Right cardiac atrium (tissue), 5 donors: ENCODE measurements around the gene ANGPTL8. TPM values are rescaled to one million over a fixed set of nuclear protein-coding genes. Genes with fewer than 3 reads are reported as not detected.
A peak's percentile ranks its signal among the peaks of the same experiment; 100 is the strongest.

Source experiments
- ATAC-seq, 2 donors: fragments of 200-7000 bp; cut with Tn5 transposase; one replicate each; pipeline versions ENCODE4 v1.8.0 to v1.9.1; 2020; ENCODE audit warnings: moderate library complexity in 2 of 2, mild to moderate bottlenecking in 1 of 2
- DNase-seq, 3 donors: peaks; one replicate each; pipeline ENCODE4 v3.0.0-alpha.2; 2020
- H3K27ac ChIP-seq: one replicate; pipeline ENCODE4 v1.5.1; 2013; ENCODE audit warnings: mild to moderate bottlenecking, low read length, control low read depth, moderate library complexity
- H3K27me3 ChIP-seq: one replicate; pipeline ENCODE4 v1.6.1; 2013; ENCODE audit not compliant: control insufficient read depth, insufficient read depth
- H3K4me1 ChIP-seq: one replicate; pipeline ENCODE4 v1.6.1; 2013; ENCODE audit warnings: low read length; ENCODE audit not compliant: control insufficient read depth, insufficient read depth
- H3K4me3 ChIP-seq: one replicate; pipeline ENCODE4 v1.5.1; 2013; ENCODE audit warnings: low read length, control low read depth
- H3K9me3 ChIP-seq: one replicate; pipeline ENCODE4 v1.6.1; 2013; ENCODE audit warnings: low read length; ENCODE audit not compliant: control insufficient read depth
- WGBS: extraction: QIAGEN DNeasy Blood & Tissue Kit; methylation state at CpG from one replicate; pipeline ENCODE4 v1.1.7; 2013; 5-methylcytosine and 5-hydroxymethylcytosine counted together
- intact Hi-C, 4 donors: fragments of 100-400 bp; cut with DNase I; formaldehyde crosslinking; loops; one replicate each; pipeline versions ENCODE4 v1.11.0 to v1.14.0; 2022 to 2023
- long read RNA-seq, 4 donors: library from polyadenylated mRNA; unstranded; transcript quantifications; one replicate each; pipeline ENCODE4 v2.0.0, GENCODE V29; 2020 to 2021
- polyA plus RNA-seq: library from polyadenylated mRNA; stranded (reverse); fragments of 200-250 nt; gene quantifications from one replicate; pipeline ENCODE4 v1.2.3, GENCODE V29; 2013
- total RNA-seq, 4 donors: library from RNA; stranded (reverse); fragmentation: NEBNext Ultra II Directional; extraction: Animal tissue kit (Norgen Biotek cat#: 25700); gene quantifications; one replicate each; pipeline ENCODE4 v1.2.1, GENCODE V29; 2021
- donor health status: healthy with polysubstance abuse.
- donor health status: DM: no; HTN: yes; CAD: no.
- donor health status: DM: no; HTN: no; CAD: no.
- donor health status: DM: no; HTN: yes; CAD: no; lungs with severe emphysema.
- donor health status: DM: yes; HTN: yes; CAD: no.

Gene ANGPTL8, protein sequence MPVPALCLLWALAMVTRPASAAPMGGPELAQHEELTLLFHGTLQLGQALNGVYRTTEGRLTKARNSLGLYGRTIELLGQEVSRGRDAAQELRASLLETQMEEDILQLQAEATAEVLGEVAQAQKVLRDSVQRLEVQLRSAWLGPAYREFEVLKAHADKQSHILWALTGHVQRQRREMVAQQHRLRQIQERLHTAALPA
- total RNA-seq (under 1 TPM in 3 of 4 donors, not detected in 1; 0.47 to 0.84 (median 0.51) TPM), polyA plus RNA-seq (4.8 TPM)
- long read RNA-seq, donor 1: 0 reads
- long read RNA-seq, donor 2: 0 reads
- long read RNA-seq, donor 3, partial matches to known transcripts: 0 of 2 reads
- long read RNA-seq, donor 3, other reads (novel, unspliced or antisense): 2 of 2 reads
- long read RNA-seq, donor 4: 0 reads

DNA sequence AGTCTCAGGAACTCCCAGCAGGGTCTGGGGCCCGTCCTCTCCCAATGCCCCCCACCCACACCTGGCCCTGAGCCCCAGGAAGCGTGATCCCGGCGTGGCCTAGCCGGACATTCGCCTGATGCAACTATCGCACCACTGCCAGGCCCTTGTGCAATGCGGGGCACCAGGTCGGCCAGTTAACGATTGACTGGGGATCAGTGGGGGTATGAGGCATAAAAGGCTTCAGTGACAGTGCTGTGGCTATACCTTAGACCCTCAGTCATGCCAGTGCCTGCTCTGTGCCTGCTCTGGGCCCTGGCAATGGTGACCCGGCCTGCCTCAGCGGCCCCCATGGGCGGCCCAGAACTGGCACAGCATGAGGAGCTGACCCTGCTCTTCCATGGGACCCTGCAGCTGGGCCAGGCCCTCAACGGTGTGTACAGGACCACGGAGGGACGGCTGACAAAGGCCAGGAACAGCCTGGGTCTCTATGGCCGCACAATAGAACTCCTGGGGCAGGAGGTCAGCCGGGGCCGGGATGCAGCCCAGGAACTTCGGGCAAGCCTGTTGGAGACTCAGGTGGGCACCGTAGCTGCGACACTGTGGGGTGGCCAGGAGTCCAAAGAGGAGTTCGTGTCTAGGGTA, at the start of gene ANGPTL8:
Gene ANGPTL8 (plus strand): TSS at position 243 of the 624 bp plus-strand sequence. CDS start 19 bp downstream, at position 262.
- Histone ChIP-seq H3K4me1 (no peaks in the 10 kb centered on the region), H3K27ac (no peak within 1 kb of the TSS), H3K4me3 (no peak within 1 kb of the TSS), H3K27me3 (no peaks in the 10 kb centered on the region), H3K9me3 (no peaks in the 10 kb centered on the region)
- DNase-seq (peak in 1 of 3 donors; percentile 33), ATAC-seq (no peak)
- intact Hi-C loops: no loop called here
- 94% methylated on average over 23 of the region's 23 CpGs for WGBS

DNA sequence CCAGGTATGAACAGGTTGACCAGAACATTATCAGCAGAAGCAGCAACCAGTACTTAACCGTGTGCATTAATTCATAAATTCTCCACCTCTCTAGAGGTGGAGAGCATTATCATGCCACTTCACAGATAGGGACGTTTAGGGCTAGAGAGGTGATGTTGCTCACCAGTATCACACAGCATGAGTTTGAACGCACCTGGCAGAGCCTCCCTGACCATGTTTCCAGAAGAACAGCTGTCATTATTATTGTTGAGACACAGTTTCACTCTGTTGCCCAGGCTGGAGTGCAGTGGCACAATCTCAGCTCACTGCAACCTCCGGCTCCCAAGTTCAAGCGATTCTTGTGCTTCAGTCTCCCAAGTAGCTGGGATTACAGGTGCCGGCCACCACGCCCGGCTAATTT, 48.9 kb upstream of the ANGPTL8 start:
- ATAC-seq: no peak
- 66% methylated on average over 8 of the region's 8 CpGs for WGBS
- no peaks in the 10 kb centered on the region for H3K9me3 ChIP-seq
- H3K27me3 ChIP-seq: no peaks in the 10 kb centered on the region
- DNase-seq: no peak
- H3K4me1 ChIP-seq: peaks cover 14% of the 10 kb centered on the region
- peak overlapping the region; percentile 81 for H3K27ac ChIP-seq
- intact Hi-C loops: no loop called here
- H3K4me3 ChIP-seq: no peak overlapping the region

DNA sequence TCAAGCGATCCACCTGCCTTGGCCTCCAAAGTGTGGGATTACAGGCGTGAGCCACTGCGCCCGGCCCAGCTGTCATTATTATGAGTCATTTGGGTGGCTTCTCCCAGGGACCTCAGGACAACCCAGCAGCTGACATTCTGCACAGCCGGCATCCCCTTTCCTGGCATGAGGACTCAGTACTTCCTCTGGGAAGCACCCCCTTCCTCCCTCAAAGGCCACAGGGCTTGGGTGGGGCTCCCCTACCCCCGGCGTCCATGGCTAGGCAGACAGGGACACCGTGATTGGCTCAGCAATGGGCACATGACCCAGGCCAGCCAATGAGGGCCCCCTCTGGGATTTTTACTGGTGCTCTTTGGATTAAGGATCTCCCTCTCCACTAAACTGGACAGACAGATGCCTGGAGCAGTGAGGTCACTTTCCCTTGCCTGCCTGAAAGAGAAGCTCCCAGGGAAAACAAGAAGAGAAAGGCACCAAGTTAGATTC, 48.1 kb upstream of the ANGPTL8 start:
- no peaks in the 10 kb centered on the region for H3K27me3 ChIP-seq
- no peaks in the 10 kb centered on the region for H3K9me3 ChIP-seq
- WGBS: 25% methylated on average over 8 of the region's 8 CpGs
- H3K4me1 ChIP-seq: peaks cover 13% of the 10 kb centered on the region
- ATAC-seq (peak; percentile 78 to 88), DNase-seq (peak; percentile 92)
- H3K4me3 ChIP-seq: no peak overlapping the region
- intact Hi-C loops: no loop called here
- H3K27ac ChIP-seq: peak overlapping the region; percentile 61

DNA sequence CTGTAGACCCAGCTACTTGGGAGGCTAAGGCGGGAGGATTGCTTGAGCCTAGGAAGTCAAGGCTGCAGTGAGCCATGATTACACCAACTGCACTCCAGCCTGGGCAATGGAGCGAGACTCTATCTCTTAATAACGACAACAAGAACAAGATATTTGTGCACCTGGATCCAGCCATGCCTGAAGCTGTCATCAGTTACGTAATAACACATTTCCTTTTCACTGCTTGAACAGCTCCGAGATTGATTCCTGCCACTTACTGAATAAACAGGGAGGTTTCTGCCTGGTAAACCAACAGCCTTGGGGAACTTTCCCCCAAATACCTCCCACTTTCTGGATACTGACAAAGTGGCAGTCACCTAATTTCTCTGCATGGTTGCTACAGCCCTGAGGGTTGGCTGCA, 47.5 kb upstream of the ANGPTL8 start:
- Histone ChIP-seq H3K9me3 (no peaks in the 10 kb centered on the region), H3K4me3 (no peak overlapping the region), H3K27me3 (no peaks in the 10 kb centered on the region), H3K27ac (peak overlapping the region; percentile 61), H3K4me1 (peaks cover 13% of the 10 kb centered on the region)
- ATAC-seq (no peak), DNase-seq (no peak)
- 72% methylated on average over 5 of the region's 5 CpGs for WGBS
- intact Hi-C loops: no loop called here

DNA sequence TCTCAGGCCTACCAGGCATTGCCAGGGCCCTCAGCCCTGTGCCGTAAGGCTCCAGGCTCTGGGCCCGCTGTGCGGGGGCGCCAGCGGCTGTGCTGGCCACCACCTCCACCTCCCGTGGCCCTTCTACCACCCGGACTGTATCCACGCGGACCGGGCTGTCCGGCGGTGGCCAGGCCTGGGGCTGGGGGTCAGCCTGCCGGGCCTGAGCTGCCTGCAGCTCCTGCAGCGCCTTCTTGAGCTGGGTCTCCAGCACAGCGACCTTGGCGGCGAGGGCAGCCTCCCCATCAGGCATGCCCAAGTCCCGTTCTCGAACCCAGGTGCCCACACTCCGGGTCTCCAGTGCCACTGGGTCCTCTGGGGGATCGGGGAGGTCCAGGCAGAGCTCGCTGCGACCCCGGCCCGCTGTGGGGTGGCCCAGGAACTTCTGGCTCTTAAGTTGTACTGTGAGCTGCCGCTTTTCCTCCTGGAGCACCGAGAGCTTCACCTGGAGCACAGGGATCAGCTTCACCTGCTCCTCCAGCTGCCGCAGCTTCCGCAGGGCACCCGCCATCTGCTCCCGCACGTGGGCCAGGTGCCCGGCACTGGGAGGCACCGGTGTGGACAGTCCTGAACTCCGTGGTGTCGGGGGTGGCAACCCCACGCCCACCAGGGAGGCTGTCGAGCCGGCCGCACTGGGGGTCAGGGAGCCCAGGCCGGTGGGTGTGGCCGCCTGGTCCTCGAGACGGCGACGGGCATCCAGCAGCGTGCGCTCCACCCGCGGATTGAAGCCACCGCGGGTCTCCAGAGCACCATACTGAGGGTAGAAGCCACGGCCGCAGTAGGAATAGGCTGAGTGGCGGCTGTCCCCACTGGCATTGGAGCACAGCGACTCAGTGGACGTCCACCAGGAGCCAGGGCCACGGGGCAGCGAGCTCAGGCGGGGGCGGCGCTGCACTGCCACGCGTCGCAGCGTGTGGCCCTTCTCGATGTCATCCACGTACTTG, 46.2 kb upstream of the ANGPTL8 start:
- Histone ChIP-seq H3K4me1 (peaks cover 13% of the 10 kb centered on the region), H3K27ac (no peak overlapping the region), H3K4me3 (no peak overlapping the region), H3K27me3 (no peaks in the 10 kb centered on the region), H3K9me3 (no peaks in the 10 kb centered on the region)
- ATAC-seq: no peak
- DNase-seq: peak in 1 of 3 donors; percentile 68
- intact Hi-C loops: no loop called here
- WGBS: 89% methylated on average over 68 of the region's 68 CpGs

DNA sequence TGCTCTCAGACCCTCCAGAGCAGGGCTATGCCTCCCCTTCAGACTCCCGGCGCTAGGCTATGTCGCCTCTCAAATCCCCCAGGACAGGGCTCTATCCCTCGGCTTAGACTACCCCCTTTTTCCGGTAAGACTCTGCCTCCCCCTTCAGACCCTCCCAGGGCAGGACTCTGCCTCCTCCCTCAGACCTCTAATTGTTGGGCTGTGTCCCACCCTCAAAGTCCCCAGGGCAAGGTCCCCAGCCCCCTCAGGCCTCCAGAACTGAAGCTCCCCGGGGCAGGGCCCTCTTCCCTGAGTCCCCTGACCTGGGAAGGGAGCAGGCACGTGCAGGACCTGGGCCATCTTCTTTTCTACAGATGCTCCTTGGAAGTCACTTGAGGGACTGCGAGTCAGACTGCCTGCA, 45.2 kb upstream of the ANGPTL8 start:
- WGBS: 52% methylated on average over 8 of the region's 8 CpGs
- ATAC-seq (no peak), DNase-seq (no peak)
- H3K4me1 ChIP-seq: peaks cover 13% of the 10 kb centered on the region
- intact Hi-C loops: no loop called here
- H3K9me3 ChIP-seq: no peaks in the 10 kb centered on the region
- no peaks in the 10 kb centered on the region for H3K27me3 ChIP-seq
- peak overlapping the region; percentile 14 for H3K27ac ChIP-seq
- H3K4me3 ChIP-seq: peak overlapping the region; percentile 50

DNA sequence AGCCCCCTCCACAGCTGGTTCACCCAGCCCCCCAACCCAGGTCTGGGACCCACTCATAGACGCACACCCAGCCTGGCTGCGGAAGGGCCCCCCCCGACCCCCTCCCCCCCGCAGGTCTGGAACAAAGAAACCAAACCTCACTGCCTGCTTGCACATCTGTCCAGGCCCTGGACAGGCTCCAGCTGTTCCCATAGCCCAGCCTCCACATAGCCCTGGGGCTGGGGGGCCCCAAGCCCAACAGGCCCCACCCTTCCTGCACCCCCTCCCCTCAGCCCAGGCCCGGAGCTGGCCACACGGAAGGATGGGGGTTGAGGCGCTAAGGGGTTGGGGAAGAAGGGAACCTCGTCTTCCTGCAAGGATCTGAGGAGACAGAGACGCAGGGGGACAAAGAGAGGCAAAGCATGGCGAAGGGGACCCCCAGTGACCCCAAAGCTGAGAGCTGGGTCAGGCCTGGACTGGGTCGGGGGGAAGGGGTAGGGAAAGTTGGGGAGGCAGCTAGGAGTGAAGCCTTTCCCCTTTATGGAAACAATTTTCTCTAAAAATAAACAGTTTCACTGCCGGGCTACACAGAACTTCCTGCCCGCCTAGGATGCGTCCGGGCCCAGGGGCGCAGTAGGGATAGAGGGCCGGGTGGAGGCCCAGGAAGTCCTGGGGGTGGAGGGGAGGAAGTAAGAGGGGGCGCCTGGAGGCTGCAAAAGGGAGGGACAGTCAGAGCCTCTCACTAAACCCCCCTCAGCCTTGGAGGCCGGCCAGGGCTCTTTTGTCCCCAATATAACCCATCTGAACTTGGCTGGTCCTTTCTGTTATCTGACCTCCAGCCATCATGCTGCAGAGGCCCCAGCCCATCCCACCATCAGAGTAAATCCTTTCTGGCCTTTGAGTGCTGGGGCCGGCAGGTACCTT, 44.5 kb upstream of the ANGPTL8 start:
- peak overlapping the region; percentile 83 for H3K27ac ChIP-seq
- ATAC-seq (no peak), DNase-seq (peak; percentile 61 to 79 (median 79))

DNA sequence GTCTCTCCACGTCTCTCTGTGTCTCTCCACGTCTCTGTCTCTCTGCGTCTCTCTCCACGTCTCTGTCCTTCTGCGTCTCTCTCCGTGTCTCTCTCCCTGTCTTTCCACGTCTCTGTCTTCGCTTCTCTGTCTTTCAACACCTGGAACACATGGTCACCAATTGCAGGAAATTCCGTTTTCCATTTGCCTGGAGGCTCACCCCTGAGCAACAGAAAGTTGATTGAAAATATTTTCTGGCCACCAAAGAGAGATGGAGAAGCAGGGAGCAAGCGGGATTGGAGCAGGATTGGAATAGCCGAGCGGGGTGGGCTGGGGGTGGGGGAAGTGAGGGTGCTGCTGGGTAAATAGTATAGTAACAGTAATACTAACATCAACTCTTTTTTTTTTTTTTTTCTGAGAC, 43.7 kb upstream of the ANGPTL8 start:
- intact Hi-C loops: loop anchor here in 2 of 4 donors (5.0 kb wide), 2 partner anchors 33 to 53 kb away; no protein-coding TSS in a partner anchor
- H3K27me3 ChIP-seq: no peaks in the 10 kb centered on the region
- 37% methylated on average over 12 of the region's 12 CpGs for WGBS
- H3K4me3 ChIP-seq: peak overlapping the region; percentile 50
- H3K9me3 ChIP-seq: no peaks in the 10 kb centered on the region
- peak overlapping the region; percentile 83 for H3K27ac ChIP-seq
- peak in 1 of 3 donors; percentile 2 for DNase-seq
- H3K4me1 ChIP-seq: peaks cover 7% of the 10 kb centered on the region
- ATAC-seq: no peak

More for the DNA sequence above, 44.5 kb upstream of the ANGPTL8 start:
- H3K4me3 ChIP-seq: peak overlapping the region; percentile 50
- peaks cover 11% of the 10 kb centered on the region for H3K4me1 ChIP-seq
- H3K9me3 ChIP-seq: no peaks in the 10 kb centered on the region
- intact Hi-C loops: loop anchor here in 2 of 4 donors (5.0 kb wide), 2 partner anchors 33 to 53 kb away; no protein-coding TSS in a partner anchor
- no peaks in the 10 kb centered on the region for H3K27me3 ChIP-seq
- 10% methylated on average over 20 of the region's 20 CpGs for WGBS

DNA sequence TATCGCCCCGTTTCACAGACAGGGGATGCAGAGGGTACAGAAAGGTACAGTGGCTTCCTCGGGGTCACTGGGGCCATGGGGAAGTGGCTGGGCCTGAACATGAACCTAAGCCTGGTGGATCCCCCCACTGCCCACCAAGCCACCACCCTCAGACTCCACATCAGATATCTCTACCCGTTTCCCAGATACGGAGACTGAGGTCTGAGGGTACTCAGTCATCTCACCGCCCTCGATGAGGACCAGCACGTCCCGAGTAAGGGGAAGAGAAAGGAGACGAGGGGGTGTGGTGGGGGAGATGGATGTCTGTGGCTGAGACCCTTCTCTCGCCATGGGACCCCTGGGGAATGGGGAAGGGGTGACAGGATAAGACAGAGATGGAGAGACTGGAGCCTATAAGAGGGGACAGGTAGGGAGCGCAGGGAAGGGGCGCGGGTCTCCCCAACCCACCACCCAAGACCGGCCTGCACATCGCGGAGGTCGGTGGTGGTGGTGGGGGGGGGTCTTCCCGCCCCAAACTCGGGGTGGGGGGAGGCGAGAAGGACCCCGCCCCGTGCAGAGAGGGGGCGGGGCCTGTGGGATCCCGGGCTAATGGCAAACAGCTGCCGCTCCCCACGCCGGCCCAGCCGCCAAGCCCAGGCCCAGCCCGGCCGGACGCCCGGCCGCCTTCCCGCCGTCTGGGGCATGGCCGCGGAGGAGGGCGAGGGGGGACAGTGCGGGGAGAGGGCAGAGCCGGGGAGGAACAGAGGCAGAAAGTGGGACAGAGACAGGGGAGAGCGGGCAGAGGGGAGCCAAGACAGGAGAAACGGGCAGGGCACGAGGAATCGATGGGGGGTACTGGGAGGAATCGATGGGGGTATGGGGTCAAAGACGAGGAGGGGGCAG, 42.8 kb upstream of the ANGPTL8 start:
- H3K27me3 ChIP-seq: no peaks in the 10 kb centered on the region
- intact Hi-C loops: loop anchor here in 2 of 4 donors (5.0 kb wide), 2 partner anchors 34 to 54 kb away; no protein-coding TSS in a partner anchor
- ATAC-seq (peak; percentile 52 to 61), DNase-seq (peak; percentile 55 to 87 (median 86))
- H3K27ac ChIP-seq: peak overlapping the region; percentile 83
- H3K4me1 ChIP-seq: peaks cover 7% of the 10 kb centered on the region
- WGBS: 8% methylated on average over 47 of the region's 47 CpGs
- no peaks in the 10 kb centered on the region for H3K9me3 ChIP-seq
- H3K4me3 ChIP-seq: peak overlapping the region; percentile 90
